DMS114 treated with DMSO at 0.1 percent for 48 hours (cell line): ENCODE measurements around the gene GTF2E1.
"Not testable (repeated sequence)": the region's sequence is repeated elsewhere in the genome, so short reads cannot be mapped to it uniquely, and the experiment has no call there.

Source experiments
- DNase-seq: peaks from one replicate; lab custom pipeline; 2025; ENCODE audit not compliant: unreplicated experiment; lab: John Stamatoyannopoulos, UW

GTF2E1 gene

DNA sequence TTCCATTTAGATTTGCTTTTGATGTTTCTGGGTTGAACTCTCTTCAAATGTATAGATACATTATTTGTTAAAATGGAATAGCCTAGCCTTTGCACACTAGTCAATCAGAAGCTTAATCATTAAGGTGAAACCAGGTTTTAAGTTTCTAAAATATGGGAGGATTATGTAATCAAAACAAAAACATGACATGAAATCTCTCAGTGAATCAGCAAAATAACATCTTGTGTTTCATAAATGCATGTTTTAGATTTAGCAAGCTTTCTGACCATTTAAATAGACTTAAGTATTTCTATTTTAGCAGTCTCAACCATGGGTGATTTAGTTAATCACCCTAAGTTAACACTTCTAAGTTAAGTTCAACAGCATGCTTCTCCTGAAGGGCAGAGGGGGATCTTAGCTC, 11.3 kb downstream of the GTF2E1 start:
- no peak for DNase-seq

DNA sequence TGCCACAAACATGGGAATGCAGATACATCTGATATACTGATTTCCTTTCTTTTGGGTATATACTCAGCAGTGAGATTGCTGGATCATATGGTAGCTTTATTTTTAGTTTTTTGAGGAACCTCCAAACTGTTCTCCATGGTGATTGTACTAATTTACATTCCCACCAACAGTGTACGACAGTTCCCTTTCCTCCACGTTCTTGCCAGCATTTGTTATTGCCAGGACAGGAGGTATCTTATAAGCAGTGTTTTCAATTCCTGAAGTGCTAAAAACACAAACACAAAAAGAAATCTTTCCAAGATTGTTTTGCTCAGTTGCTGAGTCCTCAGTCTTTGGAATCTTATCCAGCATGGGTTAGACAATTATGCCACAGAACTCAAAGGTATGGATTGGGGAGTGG, 13.5 kb downstream of the GTF2E1 start:
- DNase-seq, result no peak

DNA sequence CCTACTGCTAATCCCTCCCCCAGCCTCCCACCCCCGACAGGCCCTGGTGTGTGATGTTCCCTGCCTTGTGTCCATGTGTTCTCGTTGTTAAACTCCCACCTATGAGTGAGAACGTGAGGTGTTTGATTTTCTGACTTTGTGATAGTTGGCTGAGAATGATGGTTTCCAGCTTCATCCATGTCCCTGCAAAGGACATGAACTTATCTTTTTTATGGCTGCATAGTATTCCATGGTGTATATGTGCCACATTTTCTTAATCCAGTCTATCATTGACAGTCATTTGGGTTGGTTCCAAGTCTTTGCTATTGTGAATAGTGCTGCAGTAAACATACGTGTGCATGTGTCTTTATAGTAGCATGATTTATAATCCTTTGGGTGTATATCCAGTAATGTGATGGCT, 16.0 kb downstream of the GTF2E1 start:
- DNase-seq, result not testable (repeated sequence)

GRCh38 chr3:120762615-120763014, 20.1 kb downstream of the GTF2E1 start:
- no peak for DNase-seq

DNA sequence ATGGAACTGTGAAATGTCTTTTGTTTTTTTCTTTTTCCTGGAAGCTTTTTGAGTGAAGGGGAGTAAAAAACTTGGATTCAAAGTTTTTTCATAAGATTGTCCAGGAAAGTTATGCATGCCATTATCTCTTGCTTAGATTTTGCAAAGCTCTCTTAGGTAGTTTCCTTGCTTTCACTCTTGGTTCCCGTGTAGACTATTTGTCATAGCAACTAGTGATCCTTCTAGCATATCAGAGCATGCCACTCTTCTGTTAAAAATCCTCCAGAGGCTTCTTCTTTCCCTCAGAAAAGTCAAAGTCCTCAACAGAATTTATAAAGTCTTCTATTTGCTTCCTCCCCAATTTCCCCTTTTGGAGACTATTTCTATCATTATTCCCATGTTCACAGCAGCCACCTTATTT, 21.1 kb downstream of the GTF2E1 start:
- no peak for DNase-seq

GRCh38 chr3:120764206-120764605, 21.7 kb downstream of the GTF2E1 start:
- DNase-seq, result no peak

DNA sequence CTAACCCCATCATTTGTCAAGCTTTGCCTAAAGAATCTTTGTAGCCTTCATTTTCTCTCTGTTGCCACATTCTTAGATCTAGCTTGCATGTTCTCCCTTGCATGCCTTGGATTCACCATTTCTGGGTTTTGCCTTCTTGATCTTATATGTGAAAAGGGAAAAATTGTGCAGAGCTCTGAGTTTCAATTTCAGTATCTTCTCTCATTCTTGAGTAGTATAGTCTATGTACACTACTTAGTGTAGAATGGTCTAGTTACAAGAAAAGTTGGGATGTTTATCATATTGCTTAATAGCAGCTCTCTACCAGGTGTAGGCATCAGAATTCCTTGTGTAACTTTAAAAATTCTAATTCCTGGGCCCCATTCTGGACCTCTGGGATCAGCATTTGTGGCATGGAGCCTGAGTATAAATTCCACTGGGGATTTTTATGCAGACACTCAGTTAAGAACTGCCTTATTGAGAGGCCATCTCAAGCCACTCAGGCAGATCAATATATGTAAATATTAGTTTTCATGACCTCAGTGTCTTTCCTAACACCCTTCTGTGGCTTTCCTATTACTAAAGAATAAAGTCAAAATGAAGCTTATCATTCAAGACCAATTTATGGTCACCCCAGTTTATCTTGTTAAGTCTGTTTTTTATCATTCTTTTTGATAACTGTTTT, 23.4 kb downstream of the GTF2E1 start:
- DNase-seq, result no peak

GRCh38 chr3:120766576-120766975, 24.0 kb downstream of the GTF2E1 start:
- DNase-seq, result no peak

DNA sequence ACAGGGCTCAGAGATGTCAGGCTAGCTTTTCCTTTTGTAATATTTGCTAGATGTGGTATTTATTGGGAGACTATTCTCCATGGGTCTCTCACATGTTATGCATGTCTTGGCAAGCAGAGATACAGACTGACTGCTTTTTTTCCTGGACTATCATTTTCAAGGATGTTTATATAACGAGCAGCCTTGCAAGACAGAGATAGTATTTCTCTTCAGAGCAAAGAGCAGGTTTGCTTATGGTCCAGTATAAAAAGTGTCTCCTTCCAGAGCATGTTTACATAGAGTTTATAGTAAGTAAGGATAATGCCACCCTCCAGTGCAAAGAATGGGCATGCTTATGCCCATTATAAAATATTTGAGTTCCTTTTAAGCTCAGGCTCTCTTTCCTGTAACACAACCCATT, 24.6 kb downstream of the GTF2E1 start:
- no peak for DNase-seq

DNA sequence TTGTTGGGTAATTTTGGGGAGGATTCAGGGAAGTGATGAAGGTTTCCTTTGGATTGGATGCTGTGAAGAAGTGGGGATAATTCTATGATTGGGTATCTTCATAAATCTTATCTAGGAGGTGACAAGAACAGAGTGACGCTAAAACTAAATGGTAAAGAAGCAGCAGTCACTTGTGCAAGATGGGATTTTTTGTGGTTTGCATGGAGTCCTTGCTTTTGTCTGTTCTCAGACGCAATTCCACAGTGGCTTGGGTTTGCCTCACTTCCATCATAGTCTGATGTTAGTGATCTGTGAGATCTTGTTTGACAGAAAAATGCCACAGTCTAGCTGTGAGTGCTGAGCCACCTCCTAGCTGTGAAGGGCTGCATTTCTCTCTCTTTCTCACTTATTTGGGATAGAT, 26.9 kb downstream of the GTF2E1 start:
- no peak for DNase-seq

- DNase-seq, result no peak
Measured at GRCh38 chr3:120770891-120771290, 28.3 kb downstream of the GTF2E1 start.

- DNase-seq, result no peak
Measured at GRCh38 chr3:120772081-120772480, 29.5 kb downstream of the GTF2E1 start.

DNA sequence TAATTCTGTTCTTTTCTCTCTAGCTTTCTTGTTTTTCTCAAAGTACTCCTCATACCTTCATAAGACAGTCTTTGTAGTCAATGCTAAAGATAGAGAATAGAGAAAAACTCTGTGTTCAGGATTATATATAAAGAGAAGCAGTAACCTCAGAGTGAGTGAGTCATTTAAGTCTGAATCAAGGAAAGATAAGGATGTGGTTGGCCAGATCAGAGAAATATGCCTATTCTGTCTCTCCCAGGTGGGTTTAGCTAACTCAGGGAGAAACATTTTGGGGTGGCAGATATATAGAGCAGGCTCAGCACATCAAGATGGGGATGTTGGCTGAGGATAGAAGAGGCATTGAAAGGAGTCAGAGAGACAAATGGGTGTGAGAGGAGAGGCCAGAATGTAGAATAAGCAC, 31.4 kb downstream of the GTF2E1 start:
- no peak for DNase-seq

DNA sequence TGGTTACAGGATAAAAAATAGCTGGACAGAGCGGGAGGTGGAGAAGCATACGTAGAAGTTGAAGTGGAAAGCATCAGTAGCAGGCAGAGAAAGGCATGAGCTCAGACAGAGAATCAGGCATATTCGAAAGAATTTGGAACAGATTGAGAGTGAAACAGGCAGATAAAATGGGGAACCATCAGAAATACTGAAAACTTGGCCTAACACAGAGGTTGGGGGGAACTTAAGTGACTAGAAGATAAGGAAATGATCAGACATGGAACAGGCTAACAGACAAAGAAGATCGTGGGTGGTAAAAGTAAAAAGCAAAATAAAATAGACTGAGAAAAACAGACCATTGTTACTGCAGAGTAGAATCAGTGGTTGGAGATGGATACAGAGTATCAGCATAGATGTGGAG, 32.9 kb downstream of the GTF2E1 start:
- DNase-seq, result no peak

GRCh38 chr3:120778776-120779175, 36.2 kb downstream of the GTF2E1 start:
- no peak for DNase-seq

GRCh38 chr3:120780977-120781376, 38.4 kb downstream of the GTF2E1 start:
- DNase-seq, result no peak

- not testable (repeated sequence) for DNase-seq
Measured at GRCh38 chr3:120785832-120786231, 43.3 kb downstream of the GTF2E1 start.

- DNase-seq, result no peak
Measured at GRCh38 chr3:120791010-120791409, 48.5 kb downstream of the GTF2E1 start.

GRCh38 chr3:120791913-120792312, 49.4 kb downstream of the GTF2E1 start:
- no peak for DNase-seq

DNA sequence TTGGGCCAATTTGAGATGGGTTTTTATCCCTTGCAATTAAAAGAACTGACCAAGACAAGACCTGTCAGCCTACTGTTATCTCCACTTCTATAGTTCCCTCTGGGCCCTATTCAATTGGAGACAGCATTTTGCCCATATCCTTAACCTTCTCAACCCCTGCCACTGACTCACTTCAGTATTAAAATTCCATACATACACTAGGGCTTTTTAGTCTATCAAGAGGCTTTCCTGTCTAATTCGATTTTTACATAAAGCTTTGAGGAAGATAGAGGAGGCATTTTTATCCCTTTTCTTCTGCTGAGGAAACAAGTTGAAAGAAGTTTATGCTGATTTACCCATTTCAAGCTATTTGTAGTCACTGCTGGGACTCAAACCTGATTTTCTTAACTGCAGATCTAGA, 51.1 kb downstream of the GTF2E1 start:
- DNase-seq, result no peak

GRCh38 chr3:120795017-120795648, 52.6 kb downstream of the GTF2E1 start:
- no peak for DNase-seq

DNA sequence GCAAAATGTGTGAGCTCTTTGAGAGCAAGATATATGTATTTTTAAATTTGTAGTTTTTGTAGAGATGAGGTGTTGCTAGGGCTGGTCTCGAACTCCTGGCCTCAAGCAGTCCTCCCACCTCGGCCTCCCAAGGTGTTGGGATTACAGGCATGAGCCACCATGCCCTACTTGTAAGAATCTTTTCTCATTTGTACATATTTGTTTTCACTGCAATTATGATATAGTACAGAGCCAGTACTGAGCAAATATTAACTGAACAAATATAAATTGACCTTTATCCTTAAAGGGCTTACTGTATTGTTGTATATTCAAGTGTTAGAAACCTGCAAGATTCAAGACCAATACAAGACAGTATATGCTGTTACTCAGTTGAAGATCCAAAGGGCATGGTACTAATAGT, 53.4 kb downstream of the GTF2E1 start:
- DNase-seq, result no peak

- no peak for DNase-seq
Measured at GRCh38 chr3:120796976-120797375, 54.4 kb downstream of the GTF2E1 start.
